HG03520 (cell line): ENCODE results near the gene PARD3.
"Not testable (repeated sequence)": the region's sequence is repeated elsewhere in the genome, so short reads cannot be mapped to it uniquely, and the experiment has no call there.

ENCODE experiments used
- ATAC-seq: cut with Tn5 transposase; IDR thresholded peaks from one replicate; pipeline ENCODE4 v1.9.1; 2021; ENCODE audit warnings: mild to moderate bottlenecking, moderate library complexity; ENCODE audit not compliant: unreplicated experiment

PARD3 gene

GRCh38 chr10:34717429-34717828, 97.7 kb downstream of the PARD3 start:
- ATAC-seq, result no peak

DNA sequence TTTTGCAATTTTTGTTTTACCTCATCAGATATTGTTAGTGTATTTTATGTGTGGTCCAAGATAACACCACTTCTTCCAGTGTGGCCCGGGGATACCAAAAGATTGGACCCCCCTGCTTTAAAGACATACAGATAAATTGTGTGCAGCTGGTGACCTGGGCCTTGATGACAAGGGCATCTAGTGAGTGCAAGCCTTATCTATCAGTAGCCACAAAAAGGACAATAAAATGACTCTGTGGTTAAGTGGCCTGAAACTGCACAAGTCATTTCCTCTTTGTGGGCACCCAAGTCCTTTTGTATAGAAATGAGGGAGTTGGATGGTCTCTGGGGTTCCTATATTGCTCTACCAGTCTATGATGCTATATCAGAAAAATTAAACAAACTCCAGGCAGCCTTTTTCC, 98.1 kb downstream of the PARD3 start:
- ATAC-seq, result no peak

DNA sequence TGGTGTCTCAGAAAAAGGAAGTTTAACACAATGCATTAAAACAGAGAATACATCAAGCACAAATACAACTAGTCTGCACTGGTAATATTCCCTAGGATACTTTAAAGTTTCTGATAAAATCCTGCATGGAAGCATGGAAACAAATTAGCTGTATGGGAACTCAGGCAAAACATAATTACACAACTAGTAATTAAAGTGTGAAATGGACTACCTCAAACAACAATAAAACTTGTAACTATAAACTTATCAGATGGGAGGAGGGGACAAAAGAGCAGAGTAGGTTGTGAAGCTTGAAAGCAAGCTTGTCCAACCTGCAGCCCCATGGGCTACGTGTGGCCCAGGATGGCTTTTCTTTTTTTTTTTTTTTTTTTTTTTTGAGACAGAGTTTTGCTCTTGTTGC, 98.9 kb downstream of the PARD3 start:
- no peak for ATAC-seq

- no peak for ATAC-seq
These were observed 99.4 kb downstream of the PARD3 start for GRCh38 chr10:34715511-34716187.

DNA sequence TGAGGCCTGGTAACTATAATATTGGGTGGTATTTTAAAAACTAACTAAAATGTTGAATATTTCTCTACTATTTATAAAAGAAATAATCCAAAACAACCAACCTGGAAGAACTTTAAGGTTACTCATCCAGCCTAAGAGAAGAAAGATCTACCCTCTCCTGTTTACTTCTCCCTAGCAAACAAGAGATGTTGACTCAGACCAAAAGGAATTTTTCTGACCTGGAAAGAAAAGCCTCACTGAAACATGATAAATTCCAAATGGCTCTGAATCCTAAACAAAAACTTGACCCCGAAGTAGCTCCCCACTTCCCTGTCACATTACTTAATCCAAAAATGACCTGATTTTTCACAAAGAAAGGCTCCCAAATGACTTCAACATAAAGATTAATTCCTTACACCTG, 101.2 kb downstream of the PARD3 start:
- ATAC-seq, result no peak

DNA sequence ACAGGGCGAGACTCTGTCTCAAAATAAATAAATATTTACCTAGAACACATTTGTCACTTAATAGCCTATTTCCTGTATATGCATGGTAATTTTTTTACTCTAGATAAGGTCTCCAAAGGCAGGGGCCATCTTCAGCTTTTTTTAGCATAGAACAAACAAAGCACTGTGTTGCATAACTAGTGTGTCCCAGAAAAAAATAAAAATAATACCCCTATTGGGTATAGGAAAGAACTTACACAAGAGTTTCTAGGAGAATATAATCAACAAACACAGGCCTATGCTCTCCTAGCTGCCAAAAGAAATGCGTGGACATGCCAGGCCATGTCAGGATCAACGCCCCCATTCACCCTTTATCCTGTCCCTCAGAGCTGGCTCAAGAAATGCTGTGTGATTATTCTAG, 103.6 kb downstream of the PARD3 start:
- no peak for ATAC-seq

DNA sequence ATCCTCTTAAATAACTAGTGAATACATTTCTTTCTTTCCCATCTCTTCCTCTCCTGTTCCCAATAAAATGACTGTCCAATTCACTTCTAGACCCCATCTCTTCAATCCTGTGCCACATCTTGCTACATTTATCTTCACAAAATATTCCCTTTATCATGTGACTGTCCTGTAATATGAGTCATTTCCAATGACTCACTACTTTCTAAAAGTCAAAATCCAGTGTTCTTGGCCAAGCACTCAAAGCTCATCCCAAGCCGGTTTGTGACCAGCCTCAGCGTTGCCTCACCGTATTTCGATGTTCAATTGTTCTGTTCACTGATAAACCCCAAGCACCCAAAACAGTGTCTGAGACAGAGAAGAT, 104.7 kb downstream of the PARD3 start:
- ATAC-seq, result no peak

- no peak for ATAC-seq
These were observed 105.3 kb downstream of the PARD3 start for GRCh38 chr10:34709637-34710390.

DNA sequence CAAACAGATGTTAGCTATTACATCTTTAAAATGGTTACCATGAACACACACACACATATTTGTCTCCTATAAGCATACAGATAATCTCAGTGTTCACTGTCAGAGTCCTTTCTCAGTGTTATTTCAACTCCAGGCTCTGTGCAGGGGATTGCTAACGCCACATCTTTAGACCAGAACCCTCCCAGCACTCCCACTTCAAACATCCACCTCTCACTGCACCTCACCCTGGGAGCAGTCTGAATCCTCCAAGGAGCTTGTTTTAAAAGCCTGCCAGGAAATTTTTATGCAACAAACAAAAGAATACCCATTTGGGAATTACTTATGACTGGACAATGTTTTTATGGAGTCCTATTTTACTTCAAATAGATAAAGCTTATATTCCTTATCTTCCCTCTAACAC, 107.4 kb downstream of the PARD3 start:
- no peak for ATAC-seq

DNA sequence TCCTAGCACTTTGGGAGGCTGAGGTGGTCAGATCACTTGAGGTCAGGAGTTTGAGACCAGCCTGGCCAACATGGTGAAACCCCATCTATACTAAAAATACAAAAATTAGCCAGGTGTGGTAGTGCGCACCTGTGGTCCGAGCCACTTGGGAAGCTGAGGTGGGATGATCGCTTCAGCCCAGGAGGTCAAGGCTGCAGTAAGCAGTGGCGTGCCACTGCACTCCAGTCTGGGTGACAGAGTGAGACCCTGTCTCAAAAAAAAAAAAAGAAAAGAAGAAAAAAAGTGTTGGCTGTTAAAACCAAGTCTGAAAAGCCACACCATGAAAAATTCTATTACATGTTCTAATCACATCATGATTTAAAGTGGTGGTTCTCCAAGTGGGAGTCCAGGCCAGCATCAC, 108.1 kb downstream of the PARD3 start:
- not testable (repeated sequence) for ATAC-seq

GRCh38 chr10:34706147-34706546, 108.9 kb downstream of the PARD3 start:
- no peak for ATAC-seq

GRCh38 chr10:34705563-34705962, 109.5 kb downstream of the PARD3 start:
- no peak for ATAC-seq

GRCh38 chr10:34704526-34705184, 110.4 kb downstream of the PARD3 start:
- no peak for ATAC-seq

- no peak for ATAC-seq
These were observed 112.1 kb downstream of the PARD3 start for GRCh38 chr10:34702982-34703381.

DNA sequence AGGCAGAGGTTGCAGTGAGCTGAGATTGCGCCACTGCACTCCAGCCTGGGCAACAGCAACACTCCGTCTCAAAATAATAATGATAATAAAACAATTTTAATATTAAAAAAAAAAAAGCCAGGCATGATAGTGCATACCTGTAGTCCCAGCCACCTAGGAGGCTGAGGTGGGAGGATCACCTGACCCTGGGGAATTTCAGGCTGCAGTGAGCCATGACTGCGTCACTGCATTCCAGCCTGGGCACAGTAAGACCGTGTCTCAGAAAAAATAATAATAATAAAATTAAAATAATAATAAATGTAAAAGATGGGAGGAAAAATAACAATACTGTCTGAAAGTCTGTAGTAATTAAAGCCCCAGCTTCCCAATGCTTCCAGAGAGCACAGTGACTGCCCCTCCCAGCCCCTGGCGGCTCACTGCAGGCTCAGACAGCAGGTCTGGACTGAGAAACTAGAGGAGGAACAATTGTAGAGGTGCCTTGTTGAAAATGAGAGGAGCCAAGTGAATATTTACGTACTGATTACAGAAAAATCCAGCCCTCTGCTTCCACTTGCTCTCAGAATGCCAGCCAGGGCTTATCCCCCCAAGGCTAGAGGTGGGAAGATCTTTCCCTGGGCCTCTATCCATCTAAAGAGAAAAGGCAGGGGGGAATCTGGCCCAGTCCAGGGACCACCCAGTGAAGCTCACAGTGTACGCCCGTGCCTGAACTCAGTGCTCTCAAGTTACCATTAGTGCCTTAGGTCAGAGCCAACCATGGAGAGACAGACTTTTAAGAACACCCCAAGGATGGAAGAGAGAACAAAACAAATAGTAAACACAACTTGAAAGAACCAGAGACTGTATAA, 112.8 kb downstream of the PARD3 start:
- no peak for ATAC-seq

DNA sequence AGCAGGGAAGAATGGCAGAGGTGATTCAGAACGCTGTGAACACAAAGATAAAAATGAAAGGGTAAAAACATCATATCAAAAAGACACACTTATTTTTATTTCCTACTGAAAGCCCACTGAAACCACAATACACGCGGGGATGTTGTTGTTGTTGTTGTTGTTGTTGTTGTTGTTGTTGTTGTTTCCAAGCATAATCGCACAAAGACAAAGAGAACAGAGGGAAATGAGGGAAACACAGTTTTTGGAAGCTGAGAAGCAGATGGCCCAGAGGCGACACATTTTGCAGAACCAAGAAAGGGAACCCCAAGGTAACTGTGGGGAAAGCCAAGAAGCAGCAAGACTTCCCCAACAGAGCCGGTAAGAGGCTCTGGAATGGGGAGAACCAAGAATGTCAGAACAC, 113.9 kb downstream of the PARD3 start:
- ATAC-seq, result no peak

DNA sequence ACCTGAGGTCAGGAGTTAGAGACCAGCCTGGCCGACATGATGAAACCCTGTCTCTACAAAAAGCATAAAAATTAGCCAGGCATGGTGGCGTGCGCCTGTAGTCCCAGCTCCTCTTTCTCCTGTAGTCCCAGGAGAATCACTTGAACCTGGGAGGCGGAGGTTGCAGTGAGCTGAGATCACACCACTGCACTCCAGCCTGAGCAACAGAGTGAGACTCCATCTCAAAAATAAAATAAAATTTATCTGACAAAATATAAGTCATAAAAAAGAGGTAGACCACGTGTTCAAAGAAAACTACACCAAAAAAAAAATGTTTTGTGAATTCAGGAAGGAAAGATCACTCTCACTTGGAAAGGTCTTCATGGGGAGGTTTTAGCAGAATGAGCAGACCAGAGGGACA, 114.3 kb downstream of the PARD3 start:
- not testable (repeated sequence) for ATAC-seq

- ATAC-seq, result no peak
These were observed 115.1 kb downstream of the PARD3 start for GRCh38 chr10:34699904-34700517.

DNA sequence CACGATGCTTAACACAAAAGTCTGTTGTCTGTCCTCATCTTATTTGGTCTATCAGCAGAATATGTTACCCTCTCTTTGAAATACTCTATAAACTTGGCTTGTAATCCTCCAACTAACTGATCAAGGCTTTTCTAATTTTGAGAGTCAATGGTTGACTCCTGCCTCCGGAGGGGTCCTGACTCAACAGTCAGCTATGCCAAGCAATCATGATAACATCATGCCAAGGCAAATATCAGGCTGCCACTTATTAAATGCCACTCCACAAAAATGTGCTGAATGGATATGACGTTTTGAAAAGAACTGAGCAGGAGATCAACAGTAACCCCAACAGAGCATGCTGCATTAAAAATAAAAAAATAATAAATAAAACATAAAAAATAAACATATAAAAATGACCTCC, 116.1 kb downstream of the PARD3 start:
- no peak for ATAC-seq

GRCh38 chr10:34698248-34698831, 116.8 kb downstream of the PARD3 start:
- ATAC-seq, result no peak
